ENCODE results near the gene CDKAL1.

The CDKAL1 gene

DNA sequence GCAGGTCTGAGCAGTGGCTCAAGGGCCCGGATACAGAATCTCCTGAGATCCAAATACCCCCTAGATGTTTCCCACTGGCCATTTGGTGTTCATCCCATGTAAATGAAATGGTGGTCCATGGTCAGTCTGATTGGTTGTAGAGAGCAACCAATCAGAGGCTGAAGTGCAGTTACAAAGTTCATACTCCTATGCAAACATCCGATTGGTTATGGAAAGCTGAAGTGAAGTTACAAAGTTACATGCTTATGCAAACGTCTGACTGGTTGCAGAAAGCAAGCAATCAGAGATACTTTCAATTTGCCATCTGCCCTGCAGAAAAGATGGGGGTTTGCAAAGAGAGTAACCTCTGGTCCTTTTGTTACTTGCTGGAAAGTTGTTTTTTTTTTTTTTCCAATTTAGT is 313.6 kb downstream of the CDKAL1 start:
- Mint-ChIP-seq H3K36me3 (ENCODE audit: low read depth) (peaks cover 9% of the 10 kb centered on the region), H3K27me3 (ENCODE audit: low read depth) (no peaks in the 10 kb centered on the region), H3K9me3 (no peaks in the 10 kb centered on the region)

DNA sequence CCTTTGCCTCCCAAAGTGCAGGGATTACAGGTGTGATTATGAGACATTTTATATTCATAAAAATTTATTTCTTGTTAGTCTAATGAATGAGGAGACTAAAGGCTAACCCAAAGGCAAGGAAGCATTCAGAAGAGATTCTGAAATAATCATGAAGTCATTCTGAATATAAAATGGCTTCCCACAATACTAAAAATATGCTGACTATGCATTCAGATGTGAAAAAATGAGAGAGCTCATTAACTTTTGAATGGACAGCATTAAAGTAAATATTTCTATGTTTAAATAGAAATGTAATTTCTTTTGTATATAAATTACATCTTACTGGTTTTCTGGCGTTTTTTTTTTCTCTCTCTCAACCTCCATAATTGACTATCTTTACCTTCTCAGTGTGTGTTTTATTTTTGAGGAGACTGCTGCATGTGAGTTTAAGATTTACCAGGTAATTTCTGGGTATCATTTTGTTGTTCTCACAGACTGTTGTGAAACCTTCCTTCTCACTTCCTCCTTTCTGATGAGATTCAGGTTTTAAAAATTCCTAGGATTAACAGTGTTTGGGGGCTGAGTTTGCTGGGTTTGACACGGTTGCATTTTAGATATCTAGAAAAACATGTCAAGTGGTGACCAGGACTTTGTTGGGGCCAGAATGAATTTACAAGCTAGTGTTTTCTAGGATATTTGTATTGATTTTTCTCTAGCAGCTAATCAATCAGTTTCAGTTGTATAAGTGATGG is 316.6 kb downstream of the CDKAL1 start:
- Mint-ChIP-seq H3K27me3 (ENCODE audit: low read depth) (no peaks in the 10 kb centered on the region), H3K4me3 (no peak overlapping the region), H3K9me3 (no peaks in the 10 kb centered on the region), H3K4me1 (ENCODE audit: low read depth) (peaks cover 17% of the 10 kb centered on the region), H3K27ac (no peak overlapping the region), H3K36me3 (ENCODE audit: low read depth) (peaks cover 7% of the 10 kb centered on the region)
- DNase-seq (ENCODE audit: low spot score) = no peak

More for the DNA sequence above, 313.6 kb downstream of the CDKAL1 start:
- Mint-ChIP-seq H3K4me3 (no peak overlapping the region), H3K4me1 (ENCODE audit: low read depth) (peaks cover 25% of the 10 kb centered on the region), H3K27ac (no peak overlapping the region)
- no peak for DNase-seq (ENCODE audit: low spot score)

DNA sequence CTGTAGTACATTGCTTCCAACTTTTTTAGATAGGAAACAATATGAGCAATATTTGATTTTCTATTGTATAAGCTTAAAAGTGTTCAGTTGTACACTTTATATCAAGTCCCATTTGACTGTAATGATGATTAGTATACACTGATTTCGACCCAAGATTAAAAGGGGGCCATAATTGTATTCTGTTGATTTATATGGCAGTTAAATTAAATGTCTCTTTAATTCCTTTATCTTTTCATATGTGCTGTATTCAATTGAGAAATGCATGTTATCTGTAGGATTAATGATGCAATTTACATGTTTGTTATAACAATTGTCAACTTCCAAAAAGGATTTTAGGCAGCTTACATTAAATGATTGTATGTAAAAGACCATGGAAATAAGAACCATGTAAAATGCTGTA is 317.5 kb downstream of the CDKAL1 start:
- DNase-seq (ENCODE audit: low spot score) = no peak
- H3K36me3 Mint-ChIP-seq (ENCODE audit: low read depth) = peaks cover 5% of the 10 kb centered on the region
- no peaks in the 10 kb centered on the region for H3K9me3 Mint-ChIP-seq
- no peak overlapping the region for H3K4me3 Mint-ChIP-seq
- peaks cover 9% of the 10 kb centered on the region for H3K4me1 Mint-ChIP-seq (ENCODE audit: low read depth)
- H3K27ac Mint-ChIP-seq = no peak overlapping the region
- no peaks in the 10 kb centered on the region for H3K27me3 Mint-ChIP-seq (ENCODE audit: low read depth)

DNA sequence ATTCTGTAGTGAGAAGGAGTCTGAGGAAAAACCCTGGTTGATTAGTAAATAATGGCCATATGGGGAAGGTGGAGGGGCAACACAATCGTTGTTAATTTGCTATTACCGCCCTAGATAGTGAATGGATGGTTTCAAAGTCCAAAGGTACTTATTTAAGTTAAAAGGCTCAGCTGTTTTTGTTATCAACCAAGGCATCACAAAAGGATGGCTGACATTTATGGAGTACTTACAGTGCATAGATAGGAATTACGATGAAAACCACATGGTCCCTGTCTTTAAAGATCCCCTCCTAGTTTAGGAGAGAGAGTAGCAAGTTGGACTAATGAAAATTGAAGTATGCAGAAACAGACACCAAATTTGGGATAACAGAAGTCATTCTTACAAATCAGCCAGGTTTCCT is 319.6 kb downstream of the CDKAL1 start:
- no peak overlapping the region for H3K4me3 Mint-ChIP-seq
- no peak overlapping the region for H3K27ac Mint-ChIP-seq
- DNase-seq (ENCODE audit: low spot score) = no peak
- H3K27me3 Mint-ChIP-seq (ENCODE audit: low read depth) = no peaks in the 10 kb centered on the region
- H3K36me3 Mint-ChIP-seq (ENCODE audit: low read depth) = peaks cover 3% of the 10 kb centered on the region
- H3K4me1 Mint-ChIP-seq (ENCODE audit: low read depth) = no peaks in the 10 kb centered on the region
- no peaks in the 10 kb centered on the region for H3K9me3 Mint-ChIP-seq

DNA sequence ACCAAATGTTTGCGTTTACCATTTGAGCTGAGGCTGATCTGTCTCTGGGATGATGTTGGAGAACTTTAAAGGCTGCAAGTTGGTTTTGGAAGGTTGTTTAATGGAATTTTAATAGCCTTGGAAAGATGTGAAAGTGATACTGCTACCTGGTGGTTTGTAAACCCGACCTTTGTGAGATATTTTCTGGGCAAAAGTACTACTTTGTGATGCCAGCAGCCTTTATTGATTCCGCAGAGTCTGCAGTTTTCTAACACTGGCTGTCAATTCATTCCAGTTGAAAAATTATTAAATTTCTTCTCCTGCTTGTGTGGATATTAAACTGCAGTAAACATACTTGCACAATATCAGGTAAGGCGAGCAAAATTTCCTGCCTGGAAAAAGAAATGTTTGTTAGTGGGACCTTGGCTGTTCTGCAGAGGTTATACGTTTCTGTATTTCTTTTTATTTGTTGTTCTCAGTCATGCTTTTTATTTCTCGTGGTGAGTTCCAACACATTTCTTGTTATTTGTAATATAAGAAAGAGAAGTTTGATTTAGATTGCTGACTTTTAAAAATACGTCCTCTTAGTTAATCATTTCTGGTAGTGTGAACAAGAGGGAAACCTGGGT is 322.5 kb downstream of the CDKAL1 start:
- DNase-seq (ENCODE audit: low spot score) = no peak
- Mint-ChIP-seq H3K9me3 (no peaks in the 10 kb centered on the region), H3K27ac (no peak overlapping the region), H3K4me1 (ENCODE audit: low read depth) (no peaks in the 10 kb centered on the region), H3K27me3 (ENCODE audit: low read depth) (no peaks in the 10 kb centered on the region), H3K36me3 (ENCODE audit: low read depth) (peaks cover 3% of the 10 kb centered on the region), H3K4me3 (no peak overlapping the region)

DNA sequence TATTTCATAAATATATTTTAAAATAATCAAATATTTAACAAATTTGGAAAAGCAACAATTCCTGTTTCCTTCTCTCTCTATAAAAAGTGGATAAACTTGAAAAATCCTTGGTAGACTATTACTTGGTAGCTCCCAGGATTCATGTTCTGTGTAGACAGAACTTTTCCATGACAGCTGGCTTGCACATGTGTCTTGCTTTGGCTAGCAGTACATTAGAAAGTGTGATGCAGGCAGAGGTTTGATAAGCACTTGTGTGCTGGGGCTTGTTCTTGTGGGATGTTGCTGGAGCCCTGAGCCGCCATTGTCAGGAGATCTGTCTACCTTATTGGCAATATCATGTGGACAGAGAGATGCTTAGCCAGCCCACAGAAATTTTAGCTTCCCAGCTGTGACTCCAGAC is 327.2 kb downstream of the CDKAL1 start:
- H3K4me3 Mint-ChIP-seq = no peak overlapping the region
- H3K9me3 Mint-ChIP-seq = no peaks in the 10 kb centered on the region
- H3K27ac Mint-ChIP-seq = no peak overlapping the region
- H3K27me3 Mint-ChIP-seq (ENCODE audit: low read depth) = no peaks in the 10 kb centered on the region
- H3K4me1 Mint-ChIP-seq (ENCODE audit: low read depth) = no peaks in the 10 kb centered on the region
- no peaks in the 10 kb centered on the region for H3K36me3 Mint-ChIP-seq (ENCODE audit: low read depth)
- DNase-seq (ENCODE audit: low spot score) = no peak

DNA sequence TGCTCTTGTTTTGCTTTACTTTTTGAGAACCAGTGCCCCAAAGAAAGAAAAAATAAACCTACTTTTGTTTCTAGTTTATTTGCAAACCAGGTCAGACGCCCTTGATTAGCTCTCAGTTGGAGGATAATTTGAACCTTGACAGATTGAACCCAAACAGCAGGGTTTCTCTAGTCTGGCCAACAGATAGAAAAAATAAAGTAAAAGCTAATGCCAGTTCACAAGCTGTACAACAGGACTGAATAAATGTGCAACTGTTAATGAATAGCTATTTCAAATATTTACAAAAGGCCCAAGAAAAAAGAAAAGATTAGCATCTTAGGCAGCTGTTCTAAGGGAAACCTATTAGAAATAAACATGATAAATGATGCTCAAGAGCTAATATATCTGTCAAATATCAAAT is 331.8 kb downstream of the CDKAL1 start:
- no peaks in the 10 kb centered on the region for H3K9me3 Mint-ChIP-seq
- no peaks in the 10 kb centered on the region for H3K27me3 Mint-ChIP-seq (ENCODE audit: low read depth)
- no peak overlapping the region for H3K27ac Mint-ChIP-seq
- no peaks in the 10 kb centered on the region for H3K4me1 Mint-ChIP-seq (ENCODE audit: low read depth)
- no peaks in the 10 kb centered on the region for H3K36me3 Mint-ChIP-seq (ENCODE audit: low read depth)
- H3K4me3 Mint-ChIP-seq = no peak overlapping the region
- no peak for DNase-seq (ENCODE audit: low spot score)

DNA sequence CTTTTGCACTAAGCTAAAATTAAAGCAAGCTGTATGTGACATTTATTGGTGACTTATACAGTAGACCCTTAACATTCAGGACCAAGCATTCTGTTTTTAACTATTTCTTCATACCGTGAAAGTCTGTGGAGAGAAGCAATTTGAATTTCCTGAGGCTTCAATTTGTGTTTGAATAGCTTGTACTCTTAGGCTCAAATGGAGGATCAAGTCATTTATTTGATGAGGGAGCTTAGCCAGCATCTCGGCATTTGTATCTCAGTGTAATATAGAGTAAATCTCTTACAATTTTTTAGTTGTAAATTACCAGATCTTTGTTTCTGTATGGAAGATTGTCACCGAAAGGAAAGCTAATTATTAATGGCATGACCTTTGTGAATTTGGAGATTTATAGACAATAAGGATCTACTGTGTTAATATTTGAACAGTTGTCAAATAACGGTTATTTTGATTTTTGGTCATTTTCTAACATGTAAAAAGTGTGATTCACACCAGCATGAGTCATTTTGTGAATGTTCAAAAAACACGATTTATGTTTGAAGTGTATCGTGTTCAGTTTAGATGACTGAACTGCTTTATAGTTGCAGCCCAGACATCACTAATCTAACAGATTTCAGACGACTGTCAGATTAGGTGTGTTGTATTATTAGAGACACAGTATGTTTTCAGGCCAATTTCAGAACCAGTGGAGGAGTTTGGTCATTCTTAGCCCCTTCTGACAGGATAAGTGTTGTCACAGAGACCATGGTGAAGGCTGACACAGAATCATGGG is 332.9 kb downstream of the CDKAL1 start:
- Mint-ChIP-seq H3K36me3 (ENCODE audit: low read depth) (no peaks in the 10 kb centered on the region), H3K27ac (no peak overlapping the region), H3K27me3 (ENCODE audit: low read depth) (no peaks in the 10 kb centered on the region), H3K4me3 (no peak overlapping the region), H3K9me3 (no peaks in the 10 kb centered on the region), H3K4me1 (ENCODE audit: low read depth) (no peaks in the 10 kb centered on the region)
- DNase-seq (ENCODE audit: low spot score) = no peak

DNA sequence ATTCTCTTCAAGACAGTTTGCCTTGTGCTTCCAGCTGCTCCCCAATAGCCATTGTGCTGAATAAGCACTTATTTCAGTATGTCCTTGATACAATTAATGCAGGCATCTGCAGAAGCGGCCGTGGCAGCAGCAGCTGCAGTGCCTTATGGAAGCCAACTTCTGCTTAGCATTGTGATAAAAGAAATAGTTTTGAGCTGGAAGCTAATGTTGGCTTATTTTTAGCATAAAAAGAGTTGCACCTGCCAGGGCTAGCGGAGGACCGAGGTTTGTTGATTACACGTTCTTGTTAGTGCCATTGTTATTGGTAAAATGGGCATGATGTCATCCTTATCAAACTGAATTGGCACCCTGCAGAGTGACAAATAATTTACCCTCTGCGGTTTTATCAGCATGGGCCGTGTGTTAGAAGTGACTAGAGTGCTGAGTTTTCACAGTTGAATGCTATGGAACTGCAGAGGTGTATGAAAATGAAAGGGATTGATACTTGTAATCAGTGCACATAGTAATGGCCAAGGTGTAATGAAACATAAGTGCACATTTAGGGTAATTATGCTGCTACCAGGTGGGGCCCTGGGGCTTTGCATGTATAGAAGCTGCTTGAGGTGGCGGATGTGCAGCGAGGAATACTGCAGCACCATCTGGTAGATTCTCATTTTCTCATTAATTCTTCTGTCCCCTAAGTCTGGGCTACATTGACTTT is 334.3 kb downstream of the CDKAL1 start:
- Mint-ChIP-seq H3K9me3 (no peaks in the 10 kb centered on the region), H3K36me3 (ENCODE audit: low read depth) (no peaks in the 10 kb centered on the region), H3K4me1 (ENCODE audit: low read depth) (no peaks in the 10 kb centered on the region), H3K27ac (no peak overlapping the region), H3K4me3 (no peak overlapping the region), H3K27me3 (ENCODE audit: low read depth) (no peaks in the 10 kb centered on the region)
- no peak for DNase-seq (ENCODE audit: low spot score)

DNA sequence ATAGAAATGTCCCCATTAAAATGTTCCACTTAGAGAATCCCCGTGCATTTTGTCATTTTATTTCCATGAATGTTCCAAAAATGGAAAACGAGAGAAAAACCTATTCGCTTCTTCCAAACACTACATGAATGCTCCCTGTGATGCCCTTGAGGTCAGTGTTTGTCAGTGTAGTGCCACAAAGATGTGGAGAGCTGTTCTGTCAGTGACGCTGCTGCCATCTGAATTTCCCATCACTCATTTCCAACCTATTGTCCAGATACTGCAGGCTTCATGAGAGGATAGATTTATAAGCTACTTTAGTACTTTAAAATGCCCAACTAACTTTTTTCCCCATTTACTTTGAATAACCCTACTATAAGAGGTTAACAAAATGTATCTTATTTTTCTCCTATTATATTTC is 335.8 kb downstream of the CDKAL1 start:
- no peaks in the 10 kb centered on the region for H3K36me3 Mint-ChIP-seq (ENCODE audit: low read depth)
- no peaks in the 10 kb centered on the region for H3K4me1 Mint-ChIP-seq (ENCODE audit: low read depth)
- no peak overlapping the region for H3K4me3 Mint-ChIP-seq
- no peaks in the 10 kb centered on the region for H3K9me3 Mint-ChIP-seq
- H3K27me3 Mint-ChIP-seq (ENCODE audit: low read depth) = no peaks in the 10 kb centered on the region
- DNase-seq (ENCODE audit: low spot score) = no peak
- no peak overlapping the region for H3K27ac Mint-ChIP-seq

DNA sequence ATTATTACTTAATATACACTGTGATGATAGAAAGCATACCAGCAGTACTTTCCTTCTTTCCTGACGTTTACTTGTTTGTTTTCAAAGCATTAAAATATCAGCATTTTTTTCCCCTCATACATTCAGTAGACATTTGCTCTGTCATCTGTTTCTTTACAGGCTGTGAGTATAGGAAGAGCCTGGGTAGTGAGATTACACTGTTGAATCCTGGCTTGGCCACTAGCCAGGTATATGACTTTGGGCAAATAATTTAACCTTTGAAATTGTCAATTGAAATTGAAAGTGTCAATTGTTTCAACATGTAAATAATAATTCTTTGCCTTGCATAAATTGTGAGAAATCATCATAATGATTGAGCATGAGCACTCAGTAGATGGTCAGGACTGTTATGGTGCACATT is 336.2 kb downstream of the CDKAL1 start:
- Mint-ChIP-seq H3K4me3 (no peak overlapping the region), H3K27me3 (ENCODE audit: low read depth) (no peaks in the 10 kb centered on the region), H3K27ac (no peak overlapping the region), H3K4me1 (ENCODE audit: low read depth) (no peaks in the 10 kb centered on the region), H3K36me3 (ENCODE audit: low read depth) (no peaks in the 10 kb centered on the region), H3K9me3 (no peaks in the 10 kb centered on the region)
- no peak for DNase-seq (ENCODE audit: low spot score)

DNA sequence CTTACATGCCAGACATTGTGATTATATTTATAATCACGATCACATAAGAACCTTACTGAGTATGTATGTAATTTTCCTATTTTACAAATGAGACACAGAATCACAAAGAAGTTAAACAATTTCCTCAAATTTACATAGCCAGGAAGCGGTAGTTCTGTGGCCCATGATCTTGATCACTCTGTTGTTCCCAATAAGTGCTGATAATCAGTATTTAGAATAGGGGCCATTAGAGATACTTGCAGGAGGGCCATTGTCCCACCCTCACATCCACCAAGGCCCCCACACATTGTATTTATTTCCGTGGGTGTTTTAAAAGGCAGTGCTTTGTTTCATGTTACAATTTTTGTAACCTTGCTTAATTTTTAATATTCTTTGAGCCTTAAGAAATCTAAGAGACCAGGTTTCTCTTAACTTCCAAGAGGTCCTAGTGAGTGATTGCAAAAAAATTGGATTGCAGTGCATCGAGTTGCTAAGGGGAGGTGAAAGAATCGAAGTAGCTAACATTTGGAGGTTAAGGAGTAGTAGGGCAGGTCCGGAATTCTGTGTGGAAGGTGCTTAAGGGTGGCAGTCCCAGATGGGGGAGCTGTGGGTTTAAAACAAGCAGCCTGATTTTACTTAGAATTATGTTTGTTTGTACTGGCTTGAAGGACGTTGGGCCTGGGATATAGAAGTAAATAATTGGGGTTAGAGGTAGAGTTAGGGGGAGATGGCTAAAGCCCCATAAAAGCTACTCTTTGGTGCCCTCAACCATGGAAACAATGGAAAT is 339.4 kb downstream of the CDKAL1 start:
- H3K36me3 Mint-ChIP-seq (ENCODE audit: low read depth) = no peaks in the 10 kb centered on the region
- no peak for DNase-seq (ENCODE audit: low spot score)
- H3K4me1 Mint-ChIP-seq (ENCODE audit: low read depth) = peaks cover 10% of the 10 kb centered on the region
- H3K27ac Mint-ChIP-seq = no peak overlapping the region
- H3K27me3 Mint-ChIP-seq (ENCODE audit: low read depth) = no peaks in the 10 kb centered on the region
- no peak overlapping the region for H3K4me3 Mint-ChIP-seq
- no peaks in the 10 kb centered on the region for H3K9me3 Mint-ChIP-seq

DNA sequence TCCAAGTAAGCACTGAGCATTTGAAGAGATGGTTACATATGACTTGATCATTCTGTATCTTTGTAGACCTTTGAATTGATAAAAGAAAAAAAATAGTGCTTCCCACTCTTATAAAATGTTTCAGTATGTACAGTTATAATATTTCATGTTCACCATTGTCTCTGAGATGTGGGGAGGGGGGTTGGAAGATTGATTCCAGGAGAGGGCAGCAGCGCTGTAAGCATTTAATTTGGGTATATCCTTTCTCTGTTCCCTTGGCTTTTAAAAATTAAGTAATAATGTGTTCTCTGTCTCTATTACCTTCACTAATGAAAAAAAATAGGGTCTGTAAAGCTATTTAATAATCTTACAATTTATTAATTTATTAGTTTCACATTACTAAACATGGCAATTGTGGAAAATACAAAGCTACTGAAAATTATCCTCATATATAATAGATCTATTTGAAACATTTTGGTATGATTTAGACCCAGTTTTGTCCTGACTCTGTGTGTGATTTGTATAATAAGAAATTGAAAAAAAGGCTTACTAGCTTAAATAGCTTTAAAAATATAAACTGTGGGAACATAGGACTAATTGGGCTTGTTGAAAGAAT is 341.2 kb downstream of the CDKAL1 start:
- H3K27me3 Mint-ChIP-seq (ENCODE audit: low read depth) = no peaks in the 10 kb centered on the region
- DNase-seq (ENCODE audit: low spot score) = no peak

More for the DNA sequence above, 341.2 kb downstream of the CDKAL1 start:
- Mint-ChIP-seq H3K36me3 (ENCODE audit: low read depth) (no peaks in the 10 kb centered on the region), H3K4me3 (no peak overlapping the region), H3K27ac (no peak overlapping the region), H3K4me1 (ENCODE audit: low read depth) (peaks cover 10% of the 10 kb centered on the region), H3K9me3 (no peaks in the 10 kb centered on the region)

All from T-helper 2 cell treated with Interferon-gamma antibody and Interleukin-4, amounts not matched to agents 5 μg/mL and 100 μg/mL, for 36 hours (primary cell).